Ovary (tissue), 3 donors: ENCODE measurements around the gene ERP44.

Source experiments
- EP300 ChIP-seq: sonication (generic); formaldehyde crosslinking; IDR thresholded peaks from one replicate; pipeline ENCODE4 v1.6.1; 2017; ENCODE audit warnings: antibody characterized with exemption
- TF ChIP-seq, protein P1 (sequence below), 3 donors: fragments of 450-650 bp in 2 of 3; fragments of 200-600 bp in 1 of 3; IDR thresholded peaks; one replicate each; pipeline versions ENCODE4 v1.5.1 to v1.8.0; 2016 to 2022; ENCODE audit warnings: antibody characterized with exemption in 3 of 3, mild to moderate bottlenecking in 1 of 3
- donor health status: DM: no; HTN: no; CAD: no.

DNA sequence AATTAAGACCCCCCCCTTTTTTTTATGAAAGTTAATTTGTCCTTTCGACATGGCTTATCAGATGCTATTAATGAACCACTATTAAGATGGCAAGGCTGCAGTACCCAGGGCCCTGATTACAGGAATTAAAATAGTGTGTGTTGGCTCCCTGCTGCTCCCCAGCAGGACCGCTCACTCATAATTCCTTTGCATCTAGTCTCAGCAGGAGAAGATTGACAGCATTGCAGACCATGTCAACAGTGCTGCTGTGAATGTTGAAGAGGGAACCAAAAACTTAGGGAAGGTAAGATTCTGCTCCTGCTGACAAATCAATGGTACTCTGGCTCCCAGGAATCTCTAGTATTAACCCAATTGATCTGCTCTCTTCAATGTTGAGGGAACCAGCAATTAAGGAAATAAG, 131.3 kb downstream of the ERP44 start:
- TF ChIP-seq, protein P1, sequence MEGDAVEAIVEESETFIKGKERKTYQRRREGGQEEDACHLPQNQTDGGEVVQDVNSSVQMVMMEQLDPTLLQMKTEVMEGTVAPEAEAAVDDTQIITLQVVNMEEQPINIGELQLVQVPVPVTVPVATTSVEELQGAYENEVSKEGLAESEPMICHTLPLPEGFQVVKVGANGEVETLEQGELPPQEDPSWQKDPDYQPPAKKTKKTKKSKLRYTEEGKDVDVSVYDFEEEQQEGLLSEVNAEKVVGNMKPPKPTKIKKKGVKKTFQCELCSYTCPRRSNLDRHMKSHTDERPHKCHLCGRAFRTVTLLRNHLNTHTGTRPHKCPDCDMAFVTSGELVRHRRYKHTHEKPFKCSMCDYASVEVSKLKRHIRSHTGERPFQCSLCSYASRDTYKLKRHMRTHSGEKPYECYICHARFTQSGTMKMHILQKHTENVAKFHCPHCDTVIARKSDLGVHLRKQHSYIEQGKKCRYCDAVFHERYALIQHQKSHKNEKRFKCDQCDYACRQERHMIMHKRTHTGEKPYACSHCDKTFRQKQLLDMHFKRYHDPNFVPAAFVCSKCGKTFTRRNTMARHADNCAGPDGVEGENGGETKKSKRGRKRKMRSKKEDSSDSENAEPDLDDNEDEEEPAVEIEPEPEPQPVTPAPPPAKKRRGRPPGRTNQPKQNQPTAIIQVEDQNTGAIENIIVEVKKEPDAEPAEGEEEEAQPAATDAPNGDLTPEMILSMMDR (IDR thresholded peaks at IDR 0.05): no peak
- TF ChIP-seq EP300: no peak
